ENCODE measurements around the gene MT1B. TPM values are rescaled to one million over a fixed set of nuclear protein-coding genes. Genes with fewer than 3 reads are reported as not detected.

The MT1B gene
- total and polyA plus RNA-seq, 2 of the 13 experiments (the other 11 are each of a cell fraction or from before 2014, with no cell fraction given): 0.89 TPM; not detected in 1

- H3K9me3 ChIP-seq (ENCODE audit: low read length): peaks cover 10% of the 10 kb centered on the region
- H4K20me1 ChIP-seq (ENCODE audit: insufficient read depth, low read length): no peaks in the 10 kb centered on the region
- no peak overlapping the region for H3K4me3 ChIP-seq (replicated peaks in 1 of 3; ENCODE audit: insufficient read depth in 1 of 3, low read depth in 2 of 3, low read length in 3 of 3)
- ATAC-seq: no peak
- H3K9ac ChIP-seq (ENCODE audit: insufficient read depth, low read depth, low read length): no peak overlapping the region
- no peaks in the 10 kb centered on the region for H3K36me3 ChIP-seq (replicated peaks in 1 of 2; ENCODE audit: control insufficient read depth in 1 of 2, insufficient read depth in 2 of 2, low read length in 2 of 2)
- CTCF ChIA-PET (ENCODE audit: low intra/inter-chr PET ratio, low total read pairs): no interaction called here
- BruUV-seq (replicated peaks): no TSS peak
- peaks cover 55% of the 10 kb centered on the region for H3K4me1 ChIP-seq (ENCODE audit: insufficient read depth, low read length)
- peaks cover 0 to 6% of the 10 kb centered on the region in 2 experiments; a peak in 1 of 5 replicates for H3K27me3 ChIP-seq (ENCODE audit: control insufficient read depth in 1 of 2, insufficient read depth in 2 of 2, low read length in 2 of 2)
- no peak overlapping the region for H2AFZ ChIP-seq (ENCODE audit: low read length)
- no peak overlapping the region for H3K27ac ChIP-seq (ENCODE audit: extremely low read length, insufficient read depth, low read length)
- TF ChIP-seq CEBPZ (IDR thresholded peaks at IDR 0.05; ENCODE audit: low read length) (no peak), CBX1 (IDR thresholded peaks at IDR 0.05; ENCODE audit: low read depth) (no peak), FOXP1 (IDR thresholded peaks at IDR 0.05) (no peak), FOXP1 (CRISPR knock-in tag; IDR thresholded peaks at IDR 0.05) (no peak), EEA1 (CRISPR knock-in tag; IDR thresholded peaks at IDR 0.05; ENCODE audit: borderline replicate concordance) (no peak), HNF4G (IDR thresholded peaks at IDR 0.05; ENCODE audit: borderline replicate concordance, low read depth, low read length) (no peak), HNF4G (CRISPR knock-in tag; IDR thresholded peaks at IDR 0.05; ENCODE audit: borderline replicate concordance, low read depth) (no peak), SRF (IDR thresholded peaks at IDR 0.05; ENCODE audit: low read depth, low read length) (no peak), POLR2A (IDR thresholded peaks at IDR 0.05; ENCODE audit: insufficient read depth in 1 of 2, low read depth in 2 of 2, low read length in 2 of 2) (no peak), ZBTB42 (CRISPR knock-in tag; IDR thresholded peaks at IDR 0.05) (no peak), BRF2 (CRISPR knock-in tag; IDR thresholded peaks at IDR 0.05) (no peak)
- DNase-seq (ENCODE audit: low spot score): no peak
- 43% methylated on average over 3 of the region's 4 CpGs for WGBS (ENCODE audit: low lambda C conversion rate)
- POLR2A ChIA-PET: interaction anchor here (1.3 to 1.8 kb wide), 2 partner anchors 18 to 27 kb away, joined by 3 to 5 read pairs; partner anchors contain the start of gene MT1F
- intact Hi-C loops (cut with micrococcal nuclease; ENCODE audit: unreplicated experiment): no loop called here
- in situ Hi-C loops (cut with HindIII; ENCODE audit: extremely low pct_ligation_motif_present, low pct_unique_long_range_greater_than_20kb): no loop called here
- no peak overlapping the region for H3K4me2 ChIP-seq (ENCODE audit: low read depth, low read length)
- H3K79me2 ChIP-seq (ENCODE audit: insufficient read depth, low read length): no peaks in the 10 kb centered on the region
- no peak for FAIRE-seq
Observed at GRCh38 chr16:56684256-56684925, 32.7 kb downstream of the MT1B start.
